Cardiac muscle cell (in vitro differentiated cells and primary cell): Measurements from ENCODE around the gene MBP. TPM values are rescaled to one million over a fixed set of nuclear protein-coding genes. Genes with fewer than 3 reads are reported as not detected.
"Not testable (repeated sequence)": the region's sequence is repeated elsewhere in the genome, so short reads cannot be mapped to it uniquely, and the experiment has no call there.

ENCODE experiments used
- DNase-seq, 2 donors: peaks; one replicate each; pipeline versions ENCODE4 v3.0.0 to v3.0.0-alpha.2; 2010 to 2017; ENCODE audit warnings: low read depth in 1 of 2, low spot score in 1 of 2
- H3K27ac ChIP-seq: fragments of 200-600 bp; sonication (generic); 2 replicates; pipeline ENCODE4 v1.5.1; 2016
- H3K27me3 ChIP-seq: fragments of 200-600 bp; sonication (generic); 2 replicates; pipeline ENCODE4 v1.6.0; 2016; ENCODE audit warnings: control low read depth
- H3K36me3 ChIP-seq: fragments of 200-600 bp; sonication (generic); 2 replicates; pipeline ENCODE4 v1.5.1; 2016; ENCODE audit warnings: control low read depth
- H3K4me1 ChIP-seq: fragments of 200-600 bp; sonication (generic); 2 replicates; pipeline ENCODE4 v1.8.1; 2017; ENCODE audit warnings: low read depth, mild to moderate bottlenecking, mixed run types
- H3K4me3 ChIP-seq: fragments of 200-600 bp; sonication (generic); 2 replicates; pipeline ENCODE4 v1.5.1; 2016; ENCODE audit warnings: mild to moderate bottlenecking
- H3K9me3 ChIP-seq: fragments of 200-600 bp; sonication (generic); 2 replicates; pipeline ENCODE4 v1.5.1; 2017; ENCODE audit warnings: low read depth, mild to moderate bottlenecking, control low read depth
- CTCF ChIP-seq: IDR thresholded peaks from 2 replicates; pipeline ENCODE4 v1.5.1; 2012; ENCODE audit warnings: low read depth, mild to moderate bottlenecking, low read length
- polyA plus RNA-seq: library from polyadenylated mRNA; unstranded; fragments of >200 nt; fragmentation: Nextera tagmentation; extraction: Ambion mirVana; gene quantifications from 2 replicates; pipeline ENCODE4 v1.2.1, GENCODE V29; 2016
- total RNA-seq: library from RNA; depleted of rRNA; stranded (reverse); fragments of >200 nt; gene quantifications from 2 replicates; pipeline ENCODE4 v1.2.3, GENCODE V29; 2016

Gene MBP
- total and polyA plus RNA-seq, 2 experiments from 2014 or later, result 0.32 to 0.42 TPM

- Histone ChIP-seq H3K4me1 (no peaks in the 10 kb centered on the region), H3K36me3 (no peaks in the 10 kb centered on the region), H3K4me3 (no peak overlapping the region), H3K27me3 (no peaks in the 10 kb centered on the region), H3K27ac (no peak overlapping the region), H3K9me3 (no peaks in the 10 kb centered on the region)
- DNase-seq, result no peak
- no peak for TF ChIP-seq CTCF
Measured at GRCh38 chr18:76992226-76993084, 140.1 kb downstream of the MBP start.

- Histone ChIP-seq H3K27ac (no peak overlapping the region), H3K27me3 (no peaks in the 10 kb centered on the region), H3K4me3 (no peak overlapping the region), H3K36me3 (no peaks in the 10 kb centered on the region), H3K4me1 (no peaks in the 10 kb centered on the region), H3K9me3 (no peaks in the 10 kb centered on the region)
- no peak for DNase-seq
- TF ChIP-seq CTCF, result no peak
Measured at GRCh38 chr18:76991021-76991688, 141.4 kb downstream of the MBP start.

GRCh38 chr18:76990343-76991020, 142.1 kb downstream of the MBP start:
- DNase-seq, H3K4me1 ChIP-seq, H3K27ac ChIP-seq, H3K4me3 ChIP-seq, H3K36me3 ChIP-seq, H3K9me3 ChIP-seq, H3K27me3 ChIP-seq: not testable (repeated sequence)

- no peak for TF ChIP-seq CTCF
Measured at GRCh38 chr18:76989647-76990190, 142.9 kb downstream of the MBP start.

GRCh38 chr18:76988827-76989646, 143.5 kb downstream of the MBP start:
- no peak for DNase-seq
- H3K4me1 ChIP-seq, result no peaks in the 10 kb centered on the region
- no peaks in the 10 kb centered on the region for H3K36me3 ChIP-seq
- H3K27ac ChIP-seq, result no peak overlapping the region
- TF ChIP-seq CTCF, result no peak
- H3K4me3 ChIP-seq, result no peak overlapping the region
- H3K27me3 ChIP-seq, result no peaks in the 10 kb centered on the region
- H3K9me3 ChIP-seq, result no peaks in the 10 kb centered on the region

More at GRCh38 chr18:76989647-76990190, 142.9 kb downstream of the MBP start:
- DNase-seq, result no peak
- Histone ChIP-seq H3K36me3 (no peaks in the 10 kb centered on the region), H3K27ac (no peak overlapping the region), H3K27me3 (no peaks in the 10 kb centered on the region), H3K4me3 (no peak overlapping the region), H3K4me1 (no peaks in the 10 kb centered on the region), H3K9me3 (no peaks in the 10 kb centered on the region)
